Nephron progenitor cell (in vitro differentiated cells): Measurements from ENCODE around the gene ARHGAP8.

Experiments used
- DNase-seq: peaks from one replicate; pipeline ENCODE4 v3.0.0; 2021
- H3K27ac Mint-ChIP-seq: 2 replicates; pipeline ENCODE4 v1.8.0; 2021; ENCODE audit warnings: mild to moderate bottlenecking, moderate library complexity, mixed read lengths
- H3K27me3 Mint-ChIP-seq: 2 replicates; pipeline ENCODE4 v1.8.0; 2021; ENCODE audit warnings: mild to moderate bottlenecking, low read depth, mixed read lengths; ENCODE audit not compliant: poor library complexity
- H3K36me3 Mint-ChIP-seq: 2 replicates; pipeline ENCODE4 v1.8.0; 2021; ENCODE audit warnings: low read depth, mixed read lengths
- H3K4me1 Mint-ChIP-seq: 2 replicates; pipeline ENCODE4 v1.8.0; 2021; ENCODE audit warnings: mixed read lengths
- H3K4me3 Mint-ChIP-seq: 2 replicates; pipeline ENCODE4 v1.8.0; 2021; ENCODE audit warnings: mild to moderate bottlenecking, moderate library complexity, mixed read lengths
- H3K9me3 Mint-ChIP-seq: 2 replicates; pipeline ENCODE4 v1.8.0; 2021; ENCODE audit warnings: mild to moderate bottlenecking, moderate library complexity, mixed read lengths
- TF ChIP-seq, protein P1 (sequence below): fragments of 200-600 bp; sonication (generic); IDR thresholded peaks from 2 replicates; pipeline ENCODE4 v1.5.0; 2021; ENCODE audit warnings: antibody characterized with exemption

The ARHGAP8 gene

DNA sequence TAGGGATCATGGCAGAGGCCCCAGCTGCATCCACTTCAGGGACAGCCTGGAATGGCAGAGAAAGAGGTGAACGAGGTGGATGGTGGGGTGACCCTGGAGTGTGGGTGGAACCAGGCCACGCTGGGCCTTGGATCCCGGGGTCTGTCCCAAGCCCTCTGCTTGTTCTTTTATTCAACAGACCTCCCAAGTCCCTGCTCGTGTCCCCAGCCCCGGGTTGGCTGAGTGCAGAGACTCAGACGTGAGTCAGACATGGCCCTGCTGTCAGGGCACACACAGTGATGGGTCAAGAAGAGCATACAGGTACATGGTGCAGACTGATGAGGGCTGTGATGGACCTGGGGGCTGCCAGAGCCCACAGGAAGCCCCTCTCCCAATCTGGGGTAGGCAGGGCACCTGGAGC is 6.6 kb downstream of the ARHGAP8 start:
- Mint-ChIP-seq H3K36me3 (no peaks in the 10 kb centered on the region), H3K4me1 (peaks cover 23% of the 10 kb centered on the region), H3K27me3 (peaks cover 20% of the 10 kb centered on the region), H3K27ac (no peak overlapping the region), H3K4me3 (no peak overlapping the region), H3K9me3 (peaks cover 20% of the 10 kb centered on the region)
- no peak for DNase-seq
- TF ChIP-seq, protein P1, sequence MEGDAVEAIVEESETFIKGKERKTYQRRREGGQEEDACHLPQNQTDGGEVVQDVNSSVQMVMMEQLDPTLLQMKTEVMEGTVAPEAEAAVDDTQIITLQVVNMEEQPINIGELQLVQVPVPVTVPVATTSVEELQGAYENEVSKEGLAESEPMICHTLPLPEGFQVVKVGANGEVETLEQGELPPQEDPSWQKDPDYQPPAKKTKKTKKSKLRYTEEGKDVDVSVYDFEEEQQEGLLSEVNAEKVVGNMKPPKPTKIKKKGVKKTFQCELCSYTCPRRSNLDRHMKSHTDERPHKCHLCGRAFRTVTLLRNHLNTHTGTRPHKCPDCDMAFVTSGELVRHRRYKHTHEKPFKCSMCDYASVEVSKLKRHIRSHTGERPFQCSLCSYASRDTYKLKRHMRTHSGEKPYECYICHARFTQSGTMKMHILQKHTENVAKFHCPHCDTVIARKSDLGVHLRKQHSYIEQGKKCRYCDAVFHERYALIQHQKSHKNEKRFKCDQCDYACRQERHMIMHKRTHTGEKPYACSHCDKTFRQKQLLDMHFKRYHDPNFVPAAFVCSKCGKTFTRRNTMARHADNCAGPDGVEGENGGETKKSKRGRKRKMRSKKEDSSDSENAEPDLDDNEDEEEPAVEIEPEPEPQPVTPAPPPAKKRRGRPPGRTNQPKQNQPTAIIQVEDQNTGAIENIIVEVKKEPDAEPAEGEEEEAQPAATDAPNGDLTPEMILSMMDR: no peak

DNA sequence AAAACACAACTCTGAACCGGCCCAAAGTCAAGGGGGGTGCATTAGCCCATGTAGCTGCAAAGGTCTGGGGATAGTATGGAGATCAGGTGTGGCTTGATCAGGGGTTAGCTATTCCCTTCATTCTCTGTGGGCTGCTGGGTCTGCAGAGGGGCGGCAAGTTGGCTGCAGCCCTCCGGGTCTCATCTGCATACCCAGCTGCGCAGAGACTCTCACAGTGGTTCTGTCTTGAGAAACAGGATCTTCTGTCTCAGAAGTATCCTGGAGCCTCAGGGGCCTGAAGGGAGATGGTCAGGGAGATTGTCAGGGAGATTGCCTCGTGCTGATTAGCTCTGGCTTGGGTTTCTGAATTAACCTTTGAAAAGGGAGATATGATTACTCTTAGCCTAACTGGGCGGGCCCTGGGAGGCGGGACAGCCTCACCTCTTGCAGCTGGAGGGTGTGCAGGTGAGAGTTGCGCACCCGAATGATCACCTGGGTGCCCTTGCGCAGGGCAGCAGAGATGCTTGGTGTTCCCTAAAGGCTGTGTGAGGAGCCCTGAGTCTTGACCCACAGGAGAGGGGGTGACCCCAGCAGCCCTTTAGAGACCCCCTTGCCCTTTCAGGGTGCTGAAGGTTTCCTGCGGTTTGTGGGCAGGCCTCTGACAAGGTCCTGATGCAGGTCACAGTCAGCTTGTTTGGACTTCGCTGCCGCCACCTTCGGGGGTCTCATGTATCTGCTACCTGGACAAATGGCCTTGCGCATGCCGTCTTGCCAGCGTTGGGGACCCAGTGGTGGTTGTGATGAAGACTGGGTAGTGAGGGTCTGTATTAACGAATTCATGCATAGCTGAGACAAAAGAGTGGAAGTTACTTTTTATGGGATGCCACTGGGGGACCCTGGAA is 7.3 kb downstream of the ARHGAP8 start:
- no peak overlapping the region for H3K27ac Mint-ChIP-seq
- no peak for DNase-seq
- TF ChIP-seq, protein P1: no peak
- peaks cover 13% of the 10 kb centered on the region for H3K27me3 Mint-ChIP-seq
- H3K4me3 Mint-ChIP-seq: no peak overlapping the region
- peaks cover 18% of the 10 kb centered on the region for H3K9me3 Mint-ChIP-seq
- no peaks in the 10 kb centered on the region for H3K36me3 Mint-ChIP-seq
- H3K4me1 Mint-ChIP-seq: peaks cover 23% of the 10 kb centered on the region

DNA sequence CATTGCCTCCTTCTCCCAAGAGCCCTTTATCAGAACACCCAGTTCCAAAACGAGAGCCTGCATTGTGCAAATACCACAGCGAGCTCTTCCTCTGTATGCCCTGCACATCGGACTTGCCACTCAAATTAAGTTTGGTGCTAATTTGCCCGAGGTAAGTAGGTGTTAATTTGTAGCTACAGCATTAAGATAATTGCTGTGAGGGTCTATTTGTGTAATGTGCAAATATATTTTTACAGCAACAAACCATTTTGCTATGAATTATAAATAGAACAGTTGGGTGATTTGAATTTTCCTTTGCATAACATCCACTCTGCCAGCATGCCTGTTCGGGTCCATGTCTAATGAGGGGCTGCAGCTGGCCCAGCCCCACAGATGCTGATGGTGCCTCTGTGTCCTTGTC is 8.1 kb downstream of the ARHGAP8 start:
- peaks cover 18% of the 10 kb centered on the region for H3K9me3 Mint-ChIP-seq
- no peak overlapping the region for H3K27ac Mint-ChIP-seq
- no peak for DNase-seq
- no peak overlapping the region for H3K4me3 Mint-ChIP-seq
- peaks cover 20% of the 10 kb centered on the region for H3K4me1 Mint-ChIP-seq
- H3K27me3 Mint-ChIP-seq: peaks cover 9% of the 10 kb centered on the region
- TF ChIP-seq, protein P1: no peak
- no peaks in the 10 kb centered on the region for H3K36me3 Mint-ChIP-seq

DNA sequence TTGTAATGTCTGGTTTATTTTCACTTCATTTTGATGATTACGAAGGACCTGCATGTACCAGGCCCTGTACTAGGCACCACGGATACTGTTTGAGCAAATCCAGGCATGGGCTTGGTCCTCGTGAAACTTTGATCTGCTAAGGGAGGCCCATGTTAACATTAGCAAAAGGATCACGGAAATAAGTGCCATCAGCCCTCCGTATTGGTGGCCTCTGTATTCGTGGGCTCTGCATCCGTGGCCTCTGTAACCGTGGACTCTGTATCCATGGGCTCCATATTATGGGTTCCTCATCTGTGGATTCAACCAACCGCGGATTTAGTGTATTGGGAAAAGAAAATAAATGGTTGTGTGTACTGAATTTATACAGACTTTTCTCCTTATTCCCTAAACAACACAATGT is 8.7 kb downstream of the ARHGAP8 start:
- H3K4me1 Mint-ChIP-seq: peaks cover 14% of the 10 kb centered on the region
- H3K36me3 Mint-ChIP-seq: no peaks in the 10 kb centered on the region
- no peak overlapping the region for H3K27ac Mint-ChIP-seq
- no peak for DNase-seq
- peaks cover 18% of the 10 kb centered on the region for H3K9me3 Mint-ChIP-seq
- TF ChIP-seq, protein P1: no peak
- H3K27me3 Mint-ChIP-seq: peaks cover 5% of the 10 kb centered on the region
- no peak overlapping the region for H3K4me3 Mint-ChIP-seq

DNA sequence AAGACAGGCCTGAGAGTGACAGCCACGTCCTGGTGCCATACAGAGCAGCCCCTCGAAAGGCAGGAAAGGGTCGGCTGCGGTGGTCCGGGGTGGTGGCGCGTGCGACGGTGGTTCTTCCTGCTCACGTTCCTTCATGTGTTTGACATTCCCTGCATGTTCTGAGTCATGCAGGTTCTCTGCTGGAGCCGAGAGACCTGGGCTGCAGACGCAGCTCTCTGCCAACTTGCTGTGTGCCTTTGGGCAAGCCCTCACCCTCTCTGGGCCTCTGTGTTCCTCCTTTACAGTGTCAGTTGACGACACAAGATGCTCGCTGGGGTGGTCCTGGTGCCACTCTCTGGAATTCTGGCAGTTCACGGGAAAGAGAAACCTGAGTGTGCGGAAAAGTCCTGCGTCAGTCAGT is 12.0 kb downstream of the ARHGAP8 start:
- H3K27ac Mint-ChIP-seq: no peak overlapping the region
- no peak overlapping the region for H3K4me3 Mint-ChIP-seq
- TF ChIP-seq, protein P1: no peak
- peaks cover 6% of the 10 kb centered on the region for H3K27me3 Mint-ChIP-seq
- H3K36me3 Mint-ChIP-seq: no peaks in the 10 kb centered on the region
- no peak for DNase-seq
- peaks cover 11% of the 10 kb centered on the region for H3K4me1 Mint-ChIP-seq
- H3K9me3 Mint-ChIP-seq: peaks cover 18% of the 10 kb centered on the region

DNA sequence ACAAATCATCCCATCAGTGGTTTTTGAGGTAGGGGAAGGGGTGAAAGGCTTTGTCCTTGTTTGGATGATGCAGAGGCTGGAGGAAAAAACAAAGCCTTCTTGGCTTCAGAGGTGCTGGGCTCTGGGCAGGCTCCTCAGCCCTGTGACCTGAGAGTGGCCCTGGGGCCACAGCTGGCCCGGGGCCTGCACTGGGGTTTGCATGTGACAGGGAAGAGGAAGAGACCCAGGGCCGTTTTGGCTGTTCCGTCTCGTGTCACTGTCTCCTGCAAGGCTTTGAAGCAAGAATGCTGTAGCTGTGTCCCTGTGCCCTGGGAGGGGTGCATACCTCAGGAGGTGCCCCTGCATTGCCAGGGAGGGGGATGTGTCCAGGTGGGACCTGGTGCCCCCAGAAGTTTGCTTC is 12.6 kb downstream of the ARHGAP8 start:
- Mint-ChIP-seq H3K27ac (no peak overlapping the region), H3K4me1 (peaks cover 11% of the 10 kb centered on the region), H3K27me3 (peaks cover 11% of the 10 kb centered on the region), H3K4me3 (no peak overlapping the region), H3K36me3 (no peaks in the 10 kb centered on the region), H3K9me3 (peaks cover 22% of the 10 kb centered on the region)
- TF ChIP-seq, protein P1: no peak
- DNase-seq: no peak
